Measurements from ENCODE around the gene TOMM7. TPM values are rescaled to one million over a fixed set of nuclear protein-coding genes. Genes with fewer than 3 reads are reported as not detected.
"Not testable (repeated sequence)": the region's sequence is repeated elsewhere in the genome, so short reads cannot be mapped to it uniquely, and the experiment has no call there.

Gene TOMM7
- total RNA-seq, 1 donor from 2014 or later: 191 TPM

GRCh38 chr7:22854158-22855048 lies 31.8 kb upstream of the TOMM7 start:
- Mint-ChIP-seq H3K36me3 (ENCODE audit: low read depth, unreplicated experiment) (no peaks in the 10 kb centered on the region), H3K4me3 (ENCODE audit: unreplicated experiment) (peak overlapping the region; percentile 93), H3K27me3 (ENCODE audit: unreplicated experiment) (peaks cover 8% of the 10 kb centered on the region), H3K4me1 (ENCODE audit: unreplicated experiment) (peaks cover 21% of the 10 kb centered on the region), H3K27ac (ENCODE audit: unreplicated experiment) (peak overlapping the region; percentile 24), H3K9me3 (ENCODE audit: unreplicated experiment) (no peaks in the 10 kb centered on the region)
- TF ChIP-seq CTCF (IDR thresholded peaks at IDR 0.05; ENCODE audit: unreplicated experiment): peak; percentile 89
- peak; percentile 52 for DNase-seq (ENCODE audit: low spot score)

GRCh38 chr7:22853674-22854157 lies 31.1 kb upstream of the TOMM7 start:
- no peak for DNase-seq (ENCODE audit: low spot score)
- no peaks in the 10 kb centered on the region for H3K9me3 Mint-ChIP-seq (ENCODE audit: unreplicated experiment)
- TF ChIP-seq CTCF (IDR thresholded peaks at IDR 0.05; ENCODE audit: unreplicated experiment): no peak
- H3K27ac Mint-ChIP-seq (ENCODE audit: unreplicated experiment): no peak overlapping the region
- H3K36me3 Mint-ChIP-seq (ENCODE audit: low read depth, unreplicated experiment): no peaks in the 10 kb centered on the region
- H3K4me3 Mint-ChIP-seq (ENCODE audit: unreplicated experiment): peak overlapping the region; percentile 84
- H3K27me3 Mint-ChIP-seq (ENCODE audit: unreplicated experiment): peaks cover 8% of the 10 kb centered on the region
- H3K4me1 Mint-ChIP-seq (ENCODE audit: unreplicated experiment): peaks cover 21% of the 10 kb centered on the region

- Mint-ChIP-seq H3K4me3 (ENCODE audit: unreplicated experiment) (peak overlapping the region; percentile 84), H3K4me1 (ENCODE audit: unreplicated experiment) (peaks cover 21% of the 10 kb centered on the region), H3K27ac (ENCODE audit: unreplicated experiment) (no peak overlapping the region)
These were observed 30.5 kb upstream of the TOMM7 start for GRCh38 chr7:22853138-22853537.

GRCh38 chr7:22851145-22851544 lies 28.5 kb upstream of the TOMM7 start:
- no peak for DNase-seq (ENCODE audit: low spot score)
- H3K4me3 Mint-ChIP-seq (ENCODE audit: unreplicated experiment): no peak overlapping the region
- no peak overlapping the region for H3K27ac Mint-ChIP-seq (ENCODE audit: unreplicated experiment)
- peaks cover 8% of the 10 kb centered on the region for H3K27me3 Mint-ChIP-seq (ENCODE audit: unreplicated experiment)
- H3K9me3 Mint-ChIP-seq (ENCODE audit: unreplicated experiment): no peaks in the 10 kb centered on the region
- H3K36me3 Mint-ChIP-seq (ENCODE audit: low read depth, unreplicated experiment): no peaks in the 10 kb centered on the region
- peaks cover 19% of the 10 kb centered on the region for H3K4me1 Mint-ChIP-seq (ENCODE audit: unreplicated experiment)
- TF ChIP-seq CTCF (IDR thresholded peaks at IDR 0.05; ENCODE audit: unreplicated experiment): no peak

More at GRCh38 chr7:22853138-22853537, 30.5 kb upstream of the TOMM7 start:
- H3K9me3 Mint-ChIP-seq (ENCODE audit: unreplicated experiment): no peaks in the 10 kb centered on the region
- H3K36me3 Mint-ChIP-seq (ENCODE audit: low read depth, unreplicated experiment): no peaks in the 10 kb centered on the region
- peaks cover 8% of the 10 kb centered on the region for H3K27me3 Mint-ChIP-seq (ENCODE audit: unreplicated experiment)
- TF ChIP-seq CTCF (IDR thresholded peaks at IDR 0.05; ENCODE audit: unreplicated experiment): no peak
- no peak for DNase-seq (ENCODE audit: low spot score)

GRCh38 chr7:22850394-22850793 lies 27.7 kb upstream of the TOMM7 start:
- peaks cover 17% of the 10 kb centered on the region for H3K4me1 Mint-ChIP-seq (ENCODE audit: unreplicated experiment)
- H3K27ac Mint-ChIP-seq (ENCODE audit: unreplicated experiment); H3K36me3 Mint-ChIP-seq (ENCODE audit: low read depth, unreplicated experiment); DNase-seq (ENCODE audit: low spot score); H3K27me3 Mint-ChIP-seq (ENCODE audit: unreplicated experiment); H3K9me3 Mint-ChIP-seq (ENCODE audit: unreplicated experiment); H3K4me3 Mint-ChIP-seq (ENCODE audit: unreplicated experiment): not testable (repeated sequence)
